ENCODE results near the gene C8A.
A peak's percentile ranks its signal among the peaks of the same experiment; 100 is the strongest.

C8A gene

DNA sequence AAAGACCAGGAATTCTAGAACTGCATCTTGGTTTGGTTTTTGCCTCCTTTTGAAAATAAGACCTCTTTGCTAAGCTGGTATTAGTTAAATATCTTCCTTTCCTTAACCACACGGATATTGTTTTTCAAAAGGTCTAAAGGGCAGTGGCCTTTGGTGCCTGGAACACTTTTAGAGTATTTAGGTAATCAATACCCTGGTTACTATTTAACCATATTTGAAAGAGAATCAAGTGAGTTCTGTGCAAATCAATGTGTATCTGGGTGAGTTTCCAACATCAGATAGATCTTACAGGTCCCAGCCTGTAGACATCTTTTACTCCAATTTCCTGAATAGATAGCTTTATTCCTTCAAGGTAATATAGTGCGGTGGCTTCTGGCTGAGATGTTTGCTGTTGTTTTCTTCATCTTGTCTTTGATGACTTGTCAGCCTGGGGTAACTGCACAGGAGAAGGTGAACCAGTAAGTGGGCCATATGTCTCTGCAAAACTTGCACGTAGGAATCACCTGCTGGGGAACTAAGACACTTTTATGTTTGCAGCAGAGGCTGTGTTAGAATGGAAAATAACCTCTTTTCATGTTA, at the start of gene C8A:
Gene C8A (plus strand): TSS at position 277 of the 579 bp plus-strand sequence. CDS start 105 bp downstream, at position 382.
- DNase-seq (ENCODE audit: low spot score) = no peak

DNA sequence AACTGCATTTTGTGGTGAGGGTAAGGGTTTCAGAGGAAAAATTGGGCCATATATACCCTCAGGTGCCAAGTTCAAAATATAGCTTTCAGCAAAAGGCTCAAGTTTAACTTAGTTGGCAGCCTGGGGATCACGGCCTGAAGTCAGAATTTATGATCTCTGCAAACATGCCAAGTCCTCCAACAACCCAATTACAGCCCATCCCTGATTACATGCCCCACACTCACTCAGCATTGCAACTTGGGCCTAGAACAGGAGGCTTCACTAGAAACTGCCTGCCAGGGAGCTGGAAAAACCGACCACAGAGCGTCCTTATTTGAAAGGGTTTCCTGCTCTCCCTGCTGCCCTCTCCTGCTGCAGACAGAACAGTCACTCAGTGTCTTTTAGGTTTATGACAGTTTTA, 47.8 kb upstream of the C8A start:
- DNase-seq (ENCODE audit: low spot score) = no peak

DNA sequence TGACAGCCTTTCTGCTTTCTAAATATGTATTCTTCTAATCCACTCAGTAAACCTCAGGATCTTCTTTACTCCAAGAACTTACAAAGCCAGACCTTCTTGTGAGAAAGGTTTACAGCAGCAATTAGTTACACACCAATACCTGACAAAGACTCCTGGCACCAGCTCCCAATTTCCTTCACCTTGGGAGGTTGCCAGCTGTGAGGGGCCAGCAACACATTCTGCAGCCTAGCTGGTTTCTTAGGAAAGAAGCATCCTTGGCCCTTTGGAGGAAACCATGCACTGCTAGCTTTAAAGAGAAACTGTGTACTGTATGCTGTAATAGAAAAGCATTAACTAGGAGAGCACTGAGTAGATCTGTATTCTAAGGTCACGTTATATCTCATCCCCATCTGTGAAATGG, 46.2 kb upstream of the C8A start:
- DNase-seq (ENCODE audit: low spot score) = no peak

DNA sequence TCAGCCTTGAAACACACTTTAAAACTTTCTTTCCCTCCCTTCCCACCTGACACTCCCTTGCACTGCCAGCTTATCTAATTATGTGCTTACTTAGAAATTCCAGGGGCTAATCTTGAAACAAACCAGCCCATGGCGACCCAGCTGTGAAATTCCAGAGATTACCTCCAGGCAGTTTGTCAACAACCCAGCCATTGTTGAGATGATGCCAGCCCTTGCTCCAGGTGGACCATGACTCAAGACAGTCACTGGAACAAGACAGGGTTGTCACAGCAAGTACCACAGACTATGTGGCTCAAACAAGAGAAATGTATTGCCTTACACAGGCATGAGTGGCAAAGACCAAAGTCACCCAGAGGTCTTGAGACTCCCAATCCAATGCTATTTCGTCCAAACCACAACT, 43.3 kb upstream of the C8A start:
- DNase-seq (ENCODE audit: low spot score) = no peak

DNA sequence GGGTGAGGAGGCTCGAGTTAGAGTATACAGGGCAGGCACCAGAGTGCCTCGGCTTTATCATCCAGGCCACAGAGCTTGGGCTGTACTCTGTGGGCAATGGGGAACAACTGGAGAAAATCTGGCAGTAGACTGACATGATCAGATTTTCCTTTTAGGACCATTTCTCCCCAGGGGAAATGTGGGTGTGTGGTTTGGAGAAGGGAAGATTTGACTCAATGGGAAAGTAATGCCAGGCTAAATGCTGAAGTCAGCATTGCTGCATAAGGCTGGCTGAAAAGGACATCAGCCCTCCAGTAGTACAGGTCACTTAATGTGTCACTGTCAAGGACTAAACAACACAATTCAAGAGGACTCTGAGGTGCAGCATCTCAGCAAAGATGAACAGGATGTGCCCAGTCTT, 40.4 kb upstream of the C8A start:
- DNase-seq (ENCODE audit: low spot score) = no peak

DNA sequence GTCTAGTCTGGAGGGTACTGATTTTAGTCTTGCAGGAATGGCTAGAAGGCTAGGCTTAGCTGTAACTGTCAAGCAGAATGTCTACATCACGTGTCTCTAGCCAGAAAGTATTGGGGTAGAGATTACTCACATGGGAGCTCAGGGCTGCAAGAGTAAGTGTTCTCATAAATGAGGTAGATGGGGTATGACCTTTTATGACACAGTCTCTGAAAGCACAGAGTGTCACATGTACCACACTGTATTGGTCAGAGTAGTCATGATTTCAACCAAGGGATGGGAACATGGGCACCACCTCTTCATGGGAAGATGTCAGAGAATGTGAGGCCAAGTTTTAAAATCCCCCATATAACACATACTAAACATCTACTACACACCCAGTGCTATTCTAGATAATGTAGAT, 38.3 kb upstream of the C8A start:
- no peak for DNase-seq (ENCODE audit: low spot score)

DNA sequence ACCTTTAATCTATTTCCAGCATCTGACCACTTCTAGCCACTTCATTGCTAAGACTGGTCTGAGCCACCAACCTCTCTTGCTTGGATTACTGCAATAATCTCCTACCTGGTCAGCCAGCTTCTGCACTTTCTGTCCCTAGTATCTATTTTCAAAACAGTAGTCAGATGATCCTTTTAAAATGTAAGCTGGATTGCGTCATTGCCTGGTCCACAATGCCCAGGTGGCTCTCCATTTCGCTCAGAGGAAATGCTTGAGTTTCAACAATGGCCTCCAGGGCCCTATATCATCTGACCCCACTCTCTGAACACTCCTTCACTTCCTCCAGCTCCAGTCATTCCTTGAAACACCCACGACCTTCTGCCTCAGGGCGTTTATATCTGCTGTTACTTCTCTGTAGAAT, 37.7 kb upstream of the C8A start:
- DNase-seq (ENCODE audit: low spot score) = no peak

DNA sequence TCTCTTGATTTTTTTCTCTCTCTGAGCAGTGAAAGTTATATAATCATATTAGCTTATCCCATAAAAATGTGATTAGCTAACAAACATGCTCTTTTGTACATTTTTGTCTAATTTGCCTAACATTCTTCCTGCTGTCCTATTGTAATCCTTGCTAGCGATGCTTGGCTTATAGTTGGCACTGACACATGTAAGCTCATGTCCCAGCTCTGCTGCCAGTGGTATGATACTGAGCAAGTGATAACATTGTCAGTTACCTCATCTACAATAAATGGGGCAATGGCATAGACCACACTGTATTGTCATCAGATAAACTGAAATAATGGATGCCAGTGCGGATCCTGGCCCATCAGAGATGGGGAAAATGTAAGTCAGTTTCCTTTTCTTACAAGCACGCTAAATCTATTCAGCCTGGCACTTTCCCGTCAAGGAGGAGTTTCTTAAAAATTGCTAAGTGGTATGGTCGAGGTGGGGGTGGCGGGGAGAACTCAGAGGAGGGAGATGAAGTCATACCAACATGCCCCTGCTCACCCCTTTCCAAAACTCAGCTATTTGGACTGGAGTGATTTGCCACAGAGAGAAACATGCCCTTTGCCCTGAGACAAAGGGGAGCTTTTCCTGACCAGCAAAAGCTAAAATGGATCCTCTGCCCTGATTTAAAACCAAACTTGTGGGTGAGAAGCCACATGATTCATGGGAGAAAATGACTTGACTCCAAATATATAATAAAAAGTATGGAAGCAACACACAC, 36.7 kb upstream of the C8A start:
- peak; percentile 20 for DNase-seq (ENCODE audit: low spot score)

DNA sequence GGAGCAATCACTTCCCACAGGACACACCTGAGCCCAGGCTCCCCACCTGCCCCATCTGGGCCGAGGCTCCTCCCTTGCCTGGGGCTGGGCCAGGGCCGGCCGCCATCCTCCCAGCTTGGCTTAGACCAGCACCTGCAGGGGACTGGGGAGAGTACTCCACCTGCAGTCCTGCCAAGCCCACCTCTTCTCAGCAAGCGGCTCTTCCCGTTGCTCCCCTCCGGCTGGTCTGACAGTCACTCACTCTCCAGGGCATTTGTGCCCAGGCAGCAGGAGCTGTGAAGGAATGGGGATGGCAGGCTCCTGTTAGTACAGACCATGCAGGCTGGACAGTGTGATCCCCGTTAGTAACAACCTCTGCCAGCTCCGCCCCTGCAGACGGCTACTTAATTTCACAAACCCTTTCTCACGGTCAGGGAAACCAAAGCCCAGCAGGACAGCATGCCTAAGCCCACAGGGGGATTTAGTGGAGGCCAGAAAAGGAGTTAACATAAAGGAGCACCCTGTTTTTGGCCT, 35.2 kb upstream of the C8A start, which contains the start of gene FYB2:
Gene FYB2 (minus strand): TSS at position 18 of the 513 bp plus-strand sequence. CDS start 114 bp downstream, outside the sequence.
- no peak for DNase-seq (ENCODE audit: low spot score)

DNA sequence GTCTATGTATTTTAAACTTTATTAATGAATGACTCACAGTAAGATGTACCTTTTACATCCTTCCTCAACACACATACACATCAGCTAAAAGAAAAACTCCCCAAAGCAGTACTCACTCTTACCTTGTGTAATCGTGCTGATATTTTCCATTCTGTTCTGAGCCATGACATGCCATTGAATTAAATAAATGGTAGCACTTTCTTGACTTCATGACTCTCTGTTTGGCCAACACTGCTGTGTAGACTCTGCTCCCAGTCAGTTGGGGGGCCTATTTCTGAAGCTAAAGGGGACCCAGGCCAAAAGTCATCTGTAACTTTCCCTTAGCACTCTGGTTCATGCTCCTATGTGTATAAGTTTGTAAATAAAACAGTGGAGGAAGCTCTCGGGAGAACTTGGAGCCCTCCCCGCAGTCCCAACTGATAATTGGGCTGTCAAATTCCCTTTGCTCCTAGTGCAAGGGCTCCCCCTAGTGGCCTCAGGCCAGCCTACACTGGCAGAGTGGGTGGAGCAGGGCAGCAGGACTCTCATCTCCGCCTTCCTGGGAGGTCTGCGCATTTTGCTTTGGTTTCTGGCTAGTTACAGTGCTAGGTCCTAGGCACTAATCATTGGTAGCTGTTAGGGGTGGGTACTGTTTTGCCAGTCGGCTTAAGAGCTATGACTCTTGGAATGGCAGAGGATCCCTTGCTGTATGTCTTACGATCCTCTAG, 33.7 kb upstream of the C8A start:
- DNase-seq (ENCODE audit: low spot score) = peak; percentile 89

DNA sequence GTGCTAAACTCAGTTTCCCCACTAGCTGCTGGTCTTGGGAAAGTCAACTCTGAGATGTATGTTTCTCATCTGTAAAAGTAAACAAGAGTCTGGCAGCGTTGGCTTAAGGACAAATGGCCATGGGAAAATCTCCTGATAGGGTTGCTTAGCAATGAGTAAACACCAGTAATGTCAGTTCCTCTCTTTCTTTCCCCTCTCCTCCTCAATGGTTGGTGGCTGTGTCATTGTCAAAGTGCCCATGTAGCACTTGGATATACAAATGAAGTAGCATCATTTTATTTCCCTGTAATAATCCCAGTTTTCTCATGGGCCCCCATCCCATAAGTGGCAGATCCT, 33.2 kb upstream of the C8A start:
- DNase-seq (ENCODE audit: low spot score) = no peak

DNA sequence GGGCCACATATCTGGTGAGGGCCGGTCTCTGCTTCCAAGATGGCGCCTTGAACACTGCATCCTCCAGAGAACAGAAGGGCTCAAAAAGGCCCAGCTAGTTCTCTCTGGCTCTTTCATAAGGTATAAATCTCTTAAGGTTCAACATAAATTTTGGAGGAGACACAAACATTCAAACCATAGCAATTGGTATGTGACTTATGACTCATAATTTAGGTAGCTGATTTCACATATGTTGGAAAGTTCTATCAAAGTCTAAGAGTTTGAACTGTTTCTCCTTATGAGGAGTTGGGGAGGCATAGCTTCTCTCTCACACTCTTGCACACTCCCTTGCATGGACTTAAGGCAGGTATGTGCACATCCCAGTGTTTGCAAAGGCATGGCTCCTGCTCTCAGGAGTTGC, 30.3 kb upstream of the C8A start:
- no peak for DNase-seq (ENCODE audit: low spot score)

DNA sequence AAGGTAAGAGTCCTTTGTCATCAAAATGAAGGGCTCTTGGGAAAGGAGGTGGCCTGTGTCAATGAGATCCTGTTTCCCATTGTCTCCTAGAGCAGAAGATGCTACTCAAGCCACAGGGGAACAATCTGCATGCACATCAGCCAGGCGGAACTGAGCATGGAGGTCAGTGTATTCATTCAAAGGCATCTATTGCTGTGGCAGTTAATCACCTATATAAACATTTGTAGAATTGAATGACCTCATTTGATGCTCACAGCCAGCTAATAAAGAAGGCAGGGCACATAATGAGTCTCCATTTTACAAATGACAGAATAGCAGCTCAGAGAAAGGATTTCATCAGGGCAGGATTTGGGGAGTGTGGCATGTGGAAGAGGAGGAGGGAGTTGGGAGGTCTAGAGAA, 29.7 kb upstream of the C8A start:
- no peak for DNase-seq (ENCODE audit: low spot score)

DNA sequence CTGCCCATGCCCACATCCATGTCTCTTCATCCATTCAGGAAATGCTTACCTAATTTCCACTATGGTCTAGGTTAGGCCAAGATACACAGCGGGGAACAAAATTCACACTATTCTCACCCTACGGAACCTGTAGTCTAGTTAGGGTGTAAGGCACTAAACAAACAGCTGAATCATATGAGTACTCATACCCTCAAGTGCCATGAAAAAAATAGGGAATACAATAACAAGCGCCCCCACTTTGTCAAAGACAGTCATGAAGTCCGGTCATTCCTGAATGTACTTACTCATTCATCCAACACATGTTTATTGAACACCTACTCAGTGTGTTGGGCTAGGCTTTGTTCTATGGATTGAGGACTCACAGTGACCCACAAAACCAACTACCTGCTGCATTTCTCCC, 29.2 kb upstream of the C8A start:
- no peak for DNase-seq (ENCODE audit: low spot score)

DNA sequence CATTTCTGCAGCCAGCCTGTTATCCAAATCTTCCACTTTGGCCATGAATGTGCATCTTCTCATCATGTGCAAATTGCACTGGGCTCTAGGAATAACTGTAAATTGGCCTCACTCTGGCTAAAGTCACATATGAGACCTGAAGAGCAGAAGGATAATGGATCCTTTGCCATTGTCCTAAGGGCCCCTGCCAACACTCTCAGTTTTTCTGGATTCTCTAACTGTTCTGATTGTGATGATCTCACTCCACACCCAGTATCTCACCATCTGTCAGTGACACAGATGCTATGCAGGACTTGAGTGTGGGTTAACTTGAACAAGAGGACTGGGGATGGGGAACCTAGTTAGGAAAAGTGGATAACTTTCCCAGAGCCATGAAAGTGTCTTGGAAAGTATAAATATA, 26.9 kb upstream of the C8A start:
- DNase-seq (ENCODE audit: low spot score) = no peak

DNA sequence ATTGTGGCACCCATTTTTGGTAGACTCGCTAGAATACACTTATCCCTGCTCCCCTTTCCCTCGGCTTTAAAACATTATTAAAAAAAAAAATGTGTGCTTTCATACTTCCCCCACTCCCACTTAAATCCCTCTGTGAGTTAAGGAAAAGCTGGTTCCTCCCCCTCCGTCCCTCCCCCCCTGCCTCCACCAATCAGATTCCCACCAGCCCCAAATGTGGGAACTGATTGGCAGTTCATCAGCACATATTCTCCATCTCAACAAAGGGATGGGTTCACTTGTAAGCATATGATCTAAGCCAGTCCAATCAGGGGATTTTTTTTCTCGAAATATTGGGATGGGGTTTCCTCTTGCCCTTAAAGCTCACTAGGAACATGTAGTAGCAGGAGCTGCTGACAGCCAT, 24.5 kb upstream of the C8A start:
- no peak for DNase-seq (ENCODE audit: low spot score)

DNA sequence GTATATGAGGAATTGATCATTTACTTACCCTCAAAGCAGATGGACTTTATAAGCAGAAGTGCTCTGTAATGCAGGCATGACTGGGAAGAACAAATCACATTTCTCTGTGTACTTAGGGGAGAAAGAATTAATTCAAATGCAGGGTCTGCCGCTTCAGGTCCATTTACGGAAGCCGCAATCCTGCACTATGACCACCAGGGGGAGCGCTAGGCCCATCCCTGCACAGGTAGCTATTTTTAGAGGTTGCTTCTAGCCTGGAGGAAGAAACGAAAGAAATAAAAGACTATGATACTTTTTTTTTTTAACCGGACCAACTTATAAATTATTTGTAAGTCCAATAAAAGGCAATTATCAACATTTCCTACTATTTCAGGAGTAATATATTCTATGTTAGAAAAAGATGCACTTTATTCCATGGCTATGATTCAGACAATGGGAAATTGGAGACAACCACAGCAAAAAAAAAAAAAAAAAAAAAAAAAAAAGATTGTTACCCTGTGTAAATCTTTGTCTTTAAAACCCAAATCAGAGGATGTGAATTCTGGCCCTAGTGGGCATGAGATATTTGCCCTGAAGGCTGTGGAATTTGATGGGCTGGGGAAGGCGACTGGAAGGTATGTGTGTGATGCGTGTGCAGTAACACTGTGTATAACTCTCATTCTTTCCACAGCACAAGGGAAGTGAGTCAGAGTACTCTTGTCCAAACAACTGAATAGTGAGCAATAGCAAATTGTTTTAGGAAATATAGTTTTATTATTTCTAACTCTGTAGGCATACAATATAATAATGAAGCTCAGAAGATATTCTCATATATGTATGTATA, 22.5 kb upstream of the C8A start:
- peak; percentile 88 for DNase-seq (ENCODE audit: low spot score)

DNA sequence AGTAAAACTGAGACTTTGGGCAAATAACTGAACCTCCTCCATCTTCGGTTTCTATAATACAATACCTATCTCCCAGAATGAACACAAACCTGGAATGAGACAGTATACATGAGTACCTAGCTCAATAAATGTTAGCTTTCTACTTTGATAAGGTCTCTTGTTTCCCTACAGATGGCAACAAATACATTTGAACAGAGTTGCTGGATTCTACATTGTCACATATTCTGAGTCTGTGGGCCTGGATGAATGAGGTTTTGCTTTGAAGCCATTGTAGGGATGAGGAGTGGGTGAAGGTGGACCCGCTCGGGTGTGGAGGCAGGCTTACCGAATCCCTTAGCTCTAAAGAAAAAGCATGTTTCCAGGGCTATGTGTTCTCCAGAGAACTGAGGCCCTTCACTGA, 21.5 kb upstream of the C8A start:
- no peak for DNase-seq (ENCODE audit: low spot score)

DNA sequence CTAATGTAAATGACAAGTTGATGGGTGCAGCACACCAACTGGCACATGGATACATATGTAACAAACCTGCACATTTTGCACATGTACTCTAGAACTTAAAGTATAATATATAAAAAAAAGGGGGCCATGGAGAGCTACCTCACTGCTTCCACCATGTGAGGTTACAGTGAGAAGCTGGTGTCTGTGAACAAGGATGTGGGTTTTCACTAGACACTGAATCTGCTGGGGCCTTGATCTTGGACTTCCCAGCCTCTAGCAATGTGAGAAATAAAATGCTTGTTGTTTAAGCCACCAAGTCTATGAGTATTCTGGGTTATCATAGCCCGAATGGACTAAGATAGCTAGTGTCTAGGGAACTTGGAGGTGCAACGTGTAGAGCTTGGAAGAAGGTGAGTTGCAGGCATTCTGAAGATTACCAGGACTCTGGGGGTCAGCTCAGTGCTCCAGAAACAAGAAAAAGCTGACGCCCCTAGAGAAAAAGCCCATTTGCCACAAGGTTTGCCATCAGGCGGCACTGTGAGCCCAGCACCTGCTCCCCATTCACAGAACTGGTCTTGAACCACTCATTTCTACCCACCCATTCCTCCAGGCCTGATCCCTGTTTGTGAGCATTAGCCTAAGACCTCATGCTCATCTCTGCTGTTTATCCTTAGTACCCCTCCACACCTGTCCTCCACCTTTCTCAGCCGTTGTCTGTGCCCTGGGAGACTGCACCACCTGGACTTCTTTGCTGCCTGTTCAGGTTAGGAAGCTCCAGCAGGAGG, 20.3 kb upstream of the C8A start:
- no peak for DNase-seq (ENCODE audit: low spot score)

DNA sequence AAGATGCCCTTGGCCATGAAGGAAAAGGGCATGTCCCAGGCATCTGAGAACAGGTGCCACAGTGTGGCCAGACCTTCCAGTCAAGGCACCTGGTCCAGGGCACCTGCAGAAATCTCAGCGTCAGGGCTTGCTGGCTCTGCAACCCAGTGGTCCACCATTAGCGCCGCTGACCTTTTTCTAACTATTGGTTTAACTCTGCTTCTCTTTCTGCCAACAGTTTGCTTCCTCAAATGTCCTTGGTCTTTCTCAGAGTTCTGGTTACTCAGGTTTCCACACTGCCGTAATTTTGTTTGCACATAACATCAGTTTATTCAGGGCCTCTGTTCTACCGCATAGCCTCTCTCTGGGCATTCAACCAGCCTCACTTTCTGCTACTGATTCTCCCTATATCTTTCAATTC, 18.9 kb upstream of the C8A start:
- DNase-seq (ENCODE audit: low spot score) = no peak

DNA sequence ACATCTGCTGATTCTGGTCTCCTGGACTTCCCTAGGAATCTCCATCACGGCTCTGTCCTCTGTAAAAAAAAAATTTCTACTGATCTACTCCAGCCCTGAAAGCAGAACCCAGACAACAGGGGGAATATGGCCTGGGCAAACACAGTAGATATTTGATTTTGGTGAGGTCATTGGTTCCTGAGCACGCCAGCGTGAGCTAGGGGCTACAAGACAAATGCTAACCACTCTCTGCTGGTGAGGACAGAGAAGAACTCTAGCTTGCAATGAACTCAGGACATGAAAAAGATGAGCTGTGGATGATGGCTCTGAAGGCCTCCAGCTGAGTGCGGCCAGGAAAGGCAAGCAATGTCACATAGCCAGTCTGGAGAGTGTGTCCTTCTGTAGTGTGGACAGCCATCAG, 18.2 kb upstream of the C8A start:
- DNase-seq (ENCODE audit: low spot score) = no peak

Measured in GM03348 (cell line).